ENCODE data around the gene ZACN.
"Not testable (repeated sequence)": the region's sequence is repeated elsewhere in the genome, so short reads cannot be mapped to it uniquely, and the experiment has no call there.

The ZACN gene

DNA sequence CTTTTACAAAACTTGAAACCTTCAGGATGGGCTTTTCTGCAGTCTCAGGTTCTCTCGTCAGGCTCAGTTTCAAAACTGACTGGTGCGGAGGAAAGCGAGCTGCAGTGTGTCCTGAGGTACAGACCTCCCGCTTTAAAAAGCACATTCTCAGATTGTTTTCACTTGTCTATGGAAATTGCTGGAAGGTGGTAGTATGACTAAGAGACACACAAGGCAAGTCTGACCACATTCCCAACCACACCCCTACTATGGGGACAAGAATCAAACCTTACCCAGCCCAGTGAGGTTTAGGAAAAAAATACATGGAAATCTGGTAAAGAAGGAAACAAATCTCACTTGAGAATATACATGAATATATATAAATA lies 24.9 kb upstream of the ZACN start:
- no peak for DNase-seq (ENCODE audit: low spot score)

DNA sequence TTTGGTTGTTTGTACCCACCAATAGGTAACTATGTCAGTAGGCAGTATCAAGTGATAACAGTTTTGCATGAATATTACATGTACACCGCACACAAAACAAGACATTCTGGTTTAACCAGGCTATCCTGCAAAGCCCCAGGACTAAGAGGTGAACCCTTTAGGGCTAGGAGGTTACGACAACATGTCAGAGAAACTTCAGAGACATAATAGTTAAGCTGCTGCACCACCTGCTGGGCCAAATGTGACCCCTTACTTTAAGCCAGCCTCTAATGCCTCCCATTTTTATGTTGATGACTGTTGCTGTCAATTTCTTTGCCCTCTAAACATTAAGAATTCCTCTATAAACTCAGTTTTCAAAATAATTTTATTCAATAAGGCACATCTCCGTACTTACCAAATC lies 22.1 kb upstream of the ZACN start:
- DNase-seq (ENCODE audit: low spot score) = no peak

DNA sequence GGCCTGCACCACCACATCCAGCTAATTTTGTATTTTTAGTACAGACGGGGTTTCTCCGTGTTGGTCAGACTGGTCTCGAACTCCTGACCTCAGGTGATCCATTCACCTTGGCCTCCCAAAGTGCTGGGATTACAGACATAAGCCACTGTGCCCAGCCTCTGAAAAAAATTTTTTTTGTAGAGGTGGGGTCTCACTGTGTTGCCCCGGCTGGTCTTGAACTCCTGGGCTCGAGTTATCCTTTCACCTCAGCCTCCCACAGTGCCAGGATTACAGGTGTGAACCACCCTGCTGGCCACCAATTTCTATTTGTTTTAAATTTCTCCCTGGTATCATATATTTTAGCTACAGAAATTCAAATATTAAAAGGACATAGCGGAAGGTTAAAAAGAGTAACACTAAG lies 20.7 kb upstream of the ZACN start:
- not testable (repeated sequence) for DNase-seq (ENCODE audit: low spot score)

DNA sequence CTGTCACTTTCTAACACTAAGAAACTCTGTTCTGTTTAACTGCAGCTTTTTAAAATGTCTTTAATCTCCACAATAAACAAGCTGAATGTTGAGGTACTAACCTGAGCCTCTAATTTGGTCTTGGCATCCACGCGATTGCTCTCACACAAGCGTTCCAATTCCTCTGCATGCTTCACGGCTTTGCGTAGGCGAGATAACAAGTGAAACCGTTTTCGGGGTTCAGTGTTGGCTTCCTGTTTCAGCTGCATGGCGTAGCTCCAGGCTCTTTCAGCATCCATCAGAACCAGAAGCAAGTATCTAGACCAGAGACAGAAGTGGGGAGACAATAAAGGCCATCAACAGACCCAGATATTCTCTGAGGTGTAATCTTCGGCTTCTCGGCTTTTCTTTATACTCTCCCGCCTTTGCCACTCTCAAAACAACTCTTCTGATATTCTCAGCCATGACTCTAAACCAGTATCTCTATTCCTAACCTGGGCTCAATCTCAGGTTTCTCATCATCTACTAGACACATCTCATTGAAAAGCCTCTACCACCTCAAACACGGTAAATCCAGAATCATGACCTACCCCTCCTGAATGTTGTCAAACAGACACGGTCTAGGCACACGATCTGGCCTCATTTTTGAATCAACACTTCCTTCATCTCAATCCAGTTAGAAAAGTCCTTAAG lies 15.0 kb upstream of the ZACN start:
- DNase-seq (ENCODE audit: low spot score) = no peak

DNA sequence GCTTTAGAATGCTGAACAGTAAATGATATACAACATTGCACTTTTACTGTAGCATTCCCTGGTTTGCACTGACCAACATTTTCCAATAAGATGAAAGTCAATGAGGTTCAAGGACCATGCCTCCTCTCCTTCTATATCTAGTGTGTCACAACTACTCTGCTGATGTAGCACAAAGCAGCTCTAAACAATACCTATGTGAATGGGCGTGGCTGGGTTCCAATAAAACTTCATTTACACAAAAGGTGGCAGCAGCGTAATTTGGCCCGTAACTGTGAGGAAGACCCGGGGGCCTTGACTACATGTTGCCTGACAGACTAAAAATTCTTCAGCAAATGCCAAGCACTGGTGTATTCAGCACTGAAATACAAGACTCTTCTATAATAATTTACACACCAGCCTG lies 13.2 kb upstream of the ZACN start:
- DNase-seq (ENCODE audit: low spot score) = no peak

DNA sequence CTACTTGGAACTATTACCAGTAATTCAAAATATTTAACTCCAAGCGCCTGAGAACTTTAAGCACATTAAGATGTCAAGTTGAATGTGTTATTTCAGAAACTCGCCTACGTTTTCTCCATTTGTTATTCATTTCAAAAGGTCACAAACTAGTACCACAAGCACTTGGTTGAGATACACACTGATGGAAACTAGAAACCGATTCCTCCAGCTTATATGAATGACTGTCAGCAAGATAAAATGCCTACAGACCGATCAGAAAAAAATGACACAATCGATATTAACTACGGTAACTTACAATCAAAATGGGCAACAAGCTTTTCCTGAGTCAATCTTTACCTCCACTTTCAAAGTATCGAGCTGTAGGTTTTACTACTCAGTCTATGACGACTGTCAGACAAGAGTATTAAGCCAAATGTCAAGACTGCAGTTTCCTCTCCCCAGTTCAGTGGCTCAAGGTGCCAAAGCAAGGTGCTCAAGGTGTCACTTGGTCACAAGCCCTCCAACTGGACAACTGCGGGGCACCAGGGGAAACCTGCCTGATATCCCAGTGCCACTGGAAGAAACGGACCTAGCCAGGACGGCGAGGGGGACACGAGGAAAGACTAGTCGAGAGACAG lies 7.3 kb upstream of the ZACN start:
- DNase-seq (ENCODE audit: low spot score) = no peak

DNA sequence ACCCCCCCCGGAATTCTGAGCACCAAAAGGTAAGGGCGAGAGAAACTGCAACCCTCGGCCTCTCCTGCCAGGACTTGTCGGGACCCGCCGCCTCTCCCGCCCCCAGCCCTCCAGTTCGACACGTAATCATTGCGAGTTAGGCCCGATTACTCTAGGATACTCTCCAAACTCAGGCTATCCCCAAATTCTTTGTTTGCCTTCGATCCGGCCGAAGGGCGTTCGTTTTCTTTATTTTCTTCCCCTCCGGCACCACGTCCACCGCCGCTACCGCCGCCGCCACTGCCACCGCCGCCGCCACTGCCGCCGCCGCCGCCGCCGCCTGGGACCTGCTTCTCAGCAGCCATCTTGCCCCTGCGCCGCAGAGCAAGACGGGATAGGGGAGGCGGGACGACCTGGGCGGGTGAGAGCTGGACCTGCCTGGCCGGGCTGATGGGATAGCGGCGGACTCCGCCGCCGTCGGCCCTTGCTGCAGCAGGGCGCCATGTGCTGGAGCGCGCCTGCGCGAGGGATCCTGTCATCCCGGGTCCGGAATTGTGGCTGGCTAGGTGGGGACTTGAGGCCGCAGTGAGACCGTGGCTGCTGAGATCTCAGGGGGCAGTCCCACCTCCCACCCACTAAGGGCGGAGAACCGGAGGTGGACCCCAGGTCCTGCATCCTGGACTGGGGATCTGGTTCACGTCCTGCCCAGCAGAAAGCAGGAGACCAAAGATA lies 6.7 kb upstream of the ZACN start, which contains the start of gene SRP68:
SRP68 (minus strand) TSS at position 370 of the 711 bp plus-strand sequence; CDS start at position 344, 26 bp downstream.
- peak; percentile 95 for DNase-seq (ENCODE audit: low spot score)

DNA sequence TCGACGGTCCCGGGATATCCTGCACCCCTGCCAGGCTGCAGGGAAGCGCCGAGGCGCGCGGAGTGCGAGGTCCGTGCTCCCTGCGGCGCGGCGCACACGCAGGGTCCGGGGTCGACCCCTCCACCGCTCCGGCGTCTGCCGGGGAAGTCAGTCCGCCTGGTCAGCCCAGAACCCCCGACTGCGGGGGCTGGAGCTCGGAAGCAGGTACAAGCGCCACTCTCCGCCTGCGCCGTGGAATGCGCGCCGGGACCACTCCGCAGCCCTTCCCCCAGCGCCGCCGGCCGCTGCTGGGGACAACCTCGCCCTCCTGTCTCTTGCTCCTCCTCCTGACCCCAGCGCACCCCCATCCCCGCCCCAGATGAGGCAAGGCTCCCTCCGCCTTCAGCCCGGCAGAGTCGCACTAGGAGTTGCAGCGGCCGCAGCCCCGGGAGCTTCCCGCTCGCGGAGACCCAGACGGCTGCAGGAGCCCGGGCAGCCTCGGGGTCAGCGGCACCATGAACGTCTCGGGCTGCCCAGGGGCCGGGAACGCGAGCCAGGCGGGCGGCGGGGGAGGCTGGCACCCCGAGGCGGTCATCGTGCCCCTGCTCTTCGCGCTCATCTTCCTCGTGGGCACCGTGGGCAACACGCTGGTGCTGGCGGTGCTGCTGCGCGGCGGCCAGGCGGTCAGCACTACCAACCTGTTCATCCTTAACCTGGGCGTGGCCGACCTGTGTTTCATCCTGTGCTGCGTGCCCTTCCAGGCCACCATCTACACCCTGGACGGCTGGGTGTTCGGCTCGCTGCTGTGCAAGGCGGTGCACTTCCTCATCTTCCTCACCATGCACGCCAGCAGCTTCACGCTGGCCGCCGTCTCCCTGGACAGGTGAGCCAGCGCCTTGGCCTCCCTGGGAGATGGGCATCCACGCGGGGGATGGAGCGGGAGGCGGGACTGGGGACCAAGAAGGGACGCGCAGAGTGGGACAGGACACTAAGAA lies 4.3 kb upstream of the ZACN start, which contains the start of gene GALR2:
GALR2 (plus strand) TSS at position 392 of the 974 bp plus-strand sequence; CDS start at position 495, 103 bp downstream.
- DNase-seq (ENCODE audit: low spot score) = no peak

DNA sequence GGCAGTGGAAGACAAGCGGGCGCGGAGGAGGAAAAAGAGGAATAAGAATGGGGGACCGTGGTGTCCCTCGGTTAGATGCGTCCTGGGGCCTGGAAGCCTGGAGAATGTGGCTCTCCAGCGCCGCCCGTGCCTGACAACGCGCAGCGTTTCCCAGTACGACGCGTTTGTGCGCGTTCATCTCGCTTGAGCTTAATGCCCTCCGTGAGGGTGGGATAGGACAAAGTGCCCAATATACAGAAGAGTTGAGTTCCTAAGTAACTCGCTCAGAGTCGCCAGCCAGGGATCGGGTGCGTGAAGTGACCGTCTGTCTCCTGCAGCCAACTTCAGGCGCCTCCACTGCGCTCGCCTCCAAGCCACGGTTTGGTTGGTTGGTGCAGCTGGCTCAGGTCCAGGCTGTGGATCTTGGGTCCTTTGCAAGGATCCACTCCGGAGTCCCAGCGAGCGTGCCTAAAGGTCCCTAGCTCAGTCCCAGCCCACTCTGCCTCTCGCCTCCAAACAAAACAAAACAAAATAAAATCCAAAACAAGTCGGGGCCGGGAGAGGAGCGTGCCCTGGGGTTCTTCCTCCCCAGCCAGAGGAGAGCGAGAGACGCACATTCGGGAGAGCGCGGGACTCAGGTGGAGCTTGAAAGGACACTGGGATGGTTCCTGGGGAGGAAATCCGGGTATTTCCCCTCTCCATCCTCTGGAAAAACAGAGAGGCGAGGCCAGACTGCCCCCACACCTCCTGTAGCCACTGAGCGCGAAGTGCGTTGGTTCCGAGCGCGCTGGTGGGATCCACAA lies 3.4 kb upstream of the ZACN start:
- DNase-seq (ENCODE audit: low spot score) = no peak

DNA sequence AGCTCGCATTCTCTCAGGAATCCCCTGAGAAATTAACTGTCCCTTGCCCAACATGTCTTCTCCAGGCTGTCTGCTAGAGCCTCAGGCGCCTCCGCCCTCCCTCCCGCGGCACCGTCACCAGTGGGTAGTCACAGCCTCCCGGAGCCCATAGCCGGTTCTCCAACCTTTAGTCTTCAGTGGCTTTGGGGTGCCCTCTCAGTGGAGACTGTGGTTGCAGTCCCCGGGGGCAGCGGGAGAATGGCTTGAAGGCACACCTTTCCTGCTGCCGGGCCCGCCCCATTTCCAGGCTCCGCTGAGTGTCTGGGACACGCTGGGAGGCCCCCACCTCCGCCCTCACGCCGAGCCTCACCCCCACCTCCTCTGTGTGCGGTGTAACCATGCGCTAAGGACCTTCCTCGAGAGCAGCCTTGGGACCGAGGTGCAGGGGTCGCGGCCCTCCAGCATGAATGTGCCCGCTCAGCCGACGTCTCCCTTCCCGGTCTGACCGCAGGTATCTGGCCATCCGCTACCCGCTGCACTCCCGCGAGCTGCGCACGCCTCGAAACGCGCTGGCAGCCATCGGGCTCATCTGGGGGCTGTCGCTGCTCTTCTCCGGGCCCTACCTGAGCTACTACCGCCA lies 2.7 kb upstream of the ZACN start:
- no peak for DNase-seq (ENCODE audit: low spot score)

DNA sequence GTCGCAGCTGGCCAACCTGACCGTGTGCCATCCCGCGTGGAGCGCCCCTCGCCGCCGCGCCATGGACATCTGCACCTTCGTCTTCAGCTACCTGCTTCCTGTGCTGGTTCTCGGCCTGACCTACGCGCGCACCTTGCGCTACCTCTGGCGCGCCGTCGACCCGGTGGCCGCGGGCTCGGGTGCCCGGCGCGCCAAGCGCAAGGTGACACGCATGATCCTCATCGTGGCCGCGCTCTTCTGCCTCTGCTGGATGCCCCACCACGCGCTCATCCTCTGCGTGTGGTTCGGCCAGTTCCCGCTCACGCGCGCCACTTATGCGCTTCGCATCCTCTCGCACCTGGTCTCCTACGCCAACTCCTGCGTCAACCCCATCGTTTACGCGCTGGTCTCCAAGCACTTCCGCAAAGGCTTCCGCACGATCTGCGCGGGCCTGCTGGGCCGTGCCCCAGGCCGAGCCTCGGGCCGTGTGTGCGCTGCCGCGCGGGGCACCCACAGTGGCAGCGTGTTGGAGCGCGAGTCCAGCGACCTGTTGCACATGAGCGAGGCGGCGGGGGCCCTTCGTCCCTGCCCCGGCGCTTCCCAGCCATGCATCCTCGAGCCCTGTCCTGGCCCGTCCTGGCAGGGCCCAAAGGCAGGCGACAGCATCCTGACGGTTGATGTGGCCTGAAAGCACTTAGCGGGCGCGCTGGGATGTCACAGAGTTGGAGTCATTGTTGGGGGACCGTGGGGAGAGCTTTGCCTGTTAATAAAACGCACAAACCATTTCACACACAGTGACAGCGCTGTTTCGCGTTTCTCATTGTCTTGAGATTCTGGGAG lies 2.0 kb upstream of the ZACN start:
- no peak for DNase-seq (ENCODE audit: low spot score)

DNA sequence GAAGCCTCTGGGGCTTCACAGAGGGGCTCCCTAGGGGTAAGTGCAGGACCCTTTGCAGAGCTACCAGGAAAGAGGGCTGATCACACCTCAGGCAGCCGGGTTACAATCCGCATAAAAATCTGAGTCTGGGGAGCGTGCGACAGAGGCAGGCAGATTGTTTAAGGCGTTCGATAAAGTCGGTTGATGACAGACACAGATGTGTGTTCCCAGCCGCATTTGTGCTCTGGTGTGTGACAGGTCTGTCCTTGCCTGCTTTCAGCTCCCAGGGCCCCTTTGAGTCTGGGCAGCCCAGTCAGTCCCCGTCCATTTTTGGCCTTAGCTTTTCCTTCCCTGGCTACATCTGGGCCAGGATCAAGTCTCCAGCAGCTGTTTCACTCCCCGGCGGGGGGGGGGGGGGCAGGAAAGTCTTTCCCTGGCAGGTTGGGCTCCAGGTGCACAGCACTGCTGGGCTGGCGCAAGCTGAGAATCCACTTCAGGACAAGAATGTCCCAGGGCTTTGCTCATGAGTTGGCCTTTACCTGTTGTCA lies 1.3 kb upstream of the ZACN start:
- DNase-seq (ENCODE audit: low spot score) = no peak

DNA sequence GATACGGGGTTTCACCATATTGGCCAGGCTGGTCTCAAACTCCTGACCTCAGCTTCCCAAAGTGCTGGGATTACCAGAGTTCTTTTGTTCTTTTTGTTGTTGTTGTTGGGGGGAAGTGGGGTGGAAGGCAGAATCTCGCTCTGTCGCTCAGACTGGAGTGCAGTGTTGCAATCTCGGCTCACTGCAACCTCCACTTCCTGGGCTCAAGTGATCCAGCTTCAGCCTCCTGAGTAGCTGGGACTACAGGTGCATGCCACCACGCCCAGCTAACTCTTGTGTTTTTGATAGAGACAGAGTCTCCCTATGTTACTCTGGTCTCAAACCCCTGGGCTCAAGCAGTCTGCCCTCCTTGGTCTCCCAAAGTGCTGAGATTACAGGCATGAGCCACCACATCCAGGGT lies 612 bp upstream of the ZACN start:
- DNase-seq (ENCODE audit: low spot score) = not testable (repeated sequence)

DNA sequence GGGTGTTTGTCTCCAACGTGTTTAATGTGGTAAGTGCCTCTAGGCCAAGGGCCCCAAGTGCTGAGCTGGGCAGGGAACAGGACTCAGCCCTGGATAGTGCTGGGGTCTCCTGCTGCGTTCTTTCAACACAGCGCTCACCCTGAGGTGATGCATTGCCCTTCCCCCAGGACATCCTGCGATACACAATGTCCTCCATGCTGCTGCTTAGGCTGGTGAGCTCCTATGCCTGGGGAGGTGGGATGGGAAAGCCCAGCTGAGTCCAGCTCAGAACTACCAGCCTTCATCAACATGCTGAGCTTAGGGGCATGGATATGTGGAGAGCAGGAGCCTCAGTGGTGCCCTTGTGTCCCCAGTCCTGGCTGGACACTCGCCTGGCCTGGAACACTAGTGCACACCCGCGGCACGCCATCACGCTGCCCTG lies 563 bp downstream of the ZACN start:
- no peak for DNase-seq (ENCODE audit: low spot score)

DNA sequence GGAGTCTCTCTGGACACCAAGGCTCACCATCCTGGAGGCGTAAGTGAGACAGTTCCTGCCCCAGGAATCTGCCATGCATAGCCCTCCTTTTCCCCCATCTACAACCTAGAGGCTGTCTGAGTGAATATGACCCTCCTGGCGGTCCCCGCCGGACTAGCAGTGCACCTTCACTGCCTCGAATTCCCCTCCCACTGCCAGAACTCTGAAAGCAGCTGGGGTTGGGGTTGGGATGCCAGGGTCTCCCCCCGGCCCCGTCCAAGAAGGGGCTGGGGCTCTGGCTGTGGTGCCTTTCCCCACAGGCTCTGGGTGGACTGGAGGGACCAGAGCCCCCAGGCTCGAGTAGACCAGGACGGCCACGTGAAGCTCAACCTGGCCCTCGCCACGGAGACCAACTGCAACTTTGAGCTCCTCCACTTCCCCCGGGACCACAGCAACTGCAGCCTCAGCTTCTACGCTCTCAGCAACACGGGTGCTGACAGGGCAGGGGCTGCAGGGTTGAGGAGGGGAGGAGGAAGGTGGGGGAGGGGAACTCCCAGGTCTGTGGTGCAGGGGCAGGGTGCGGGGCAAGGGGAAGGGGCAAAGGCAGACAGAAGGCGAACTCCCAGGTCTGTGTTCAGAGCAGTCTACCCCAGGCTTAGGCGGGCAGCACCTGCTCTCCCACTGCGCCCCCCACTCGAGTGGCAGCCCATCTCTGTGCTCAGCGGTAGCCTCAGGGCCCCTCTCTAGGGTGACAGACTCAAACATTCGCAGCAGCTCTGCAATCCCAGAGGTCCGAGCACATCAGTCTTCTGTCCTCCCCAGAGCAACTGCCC lies 1.2 kb downstream of the ZACN start:
- no peak for DNase-seq (ENCODE audit: low spot score)

DNA sequence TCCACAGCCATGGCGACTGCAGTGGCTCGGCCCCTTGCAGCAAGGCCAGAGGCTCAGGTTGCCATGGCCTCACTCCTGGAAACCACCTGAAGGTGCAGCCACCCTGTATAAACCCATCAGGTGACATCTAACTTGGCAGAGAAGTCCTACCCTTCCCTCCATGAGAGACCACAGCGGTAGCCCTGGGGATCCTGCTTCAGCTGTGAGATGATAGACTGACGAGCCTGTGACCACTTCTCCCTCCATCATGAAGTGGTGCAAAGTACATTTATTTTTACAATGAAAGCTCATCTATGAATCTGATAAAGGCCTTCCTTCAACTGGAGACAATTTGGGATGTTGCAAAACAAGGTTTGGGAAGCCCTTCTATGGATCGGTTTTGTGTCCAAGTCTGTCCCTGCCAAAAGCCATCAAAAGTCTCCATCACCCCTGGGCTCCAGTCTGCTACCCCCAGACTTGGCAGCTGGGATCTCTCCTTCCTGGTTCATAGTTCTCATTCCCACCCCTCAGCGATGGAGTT lies 1.8 kb downstream of the ZACN start:
- no peak for DNase-seq (ENCODE audit: low spot score)

DNA sequence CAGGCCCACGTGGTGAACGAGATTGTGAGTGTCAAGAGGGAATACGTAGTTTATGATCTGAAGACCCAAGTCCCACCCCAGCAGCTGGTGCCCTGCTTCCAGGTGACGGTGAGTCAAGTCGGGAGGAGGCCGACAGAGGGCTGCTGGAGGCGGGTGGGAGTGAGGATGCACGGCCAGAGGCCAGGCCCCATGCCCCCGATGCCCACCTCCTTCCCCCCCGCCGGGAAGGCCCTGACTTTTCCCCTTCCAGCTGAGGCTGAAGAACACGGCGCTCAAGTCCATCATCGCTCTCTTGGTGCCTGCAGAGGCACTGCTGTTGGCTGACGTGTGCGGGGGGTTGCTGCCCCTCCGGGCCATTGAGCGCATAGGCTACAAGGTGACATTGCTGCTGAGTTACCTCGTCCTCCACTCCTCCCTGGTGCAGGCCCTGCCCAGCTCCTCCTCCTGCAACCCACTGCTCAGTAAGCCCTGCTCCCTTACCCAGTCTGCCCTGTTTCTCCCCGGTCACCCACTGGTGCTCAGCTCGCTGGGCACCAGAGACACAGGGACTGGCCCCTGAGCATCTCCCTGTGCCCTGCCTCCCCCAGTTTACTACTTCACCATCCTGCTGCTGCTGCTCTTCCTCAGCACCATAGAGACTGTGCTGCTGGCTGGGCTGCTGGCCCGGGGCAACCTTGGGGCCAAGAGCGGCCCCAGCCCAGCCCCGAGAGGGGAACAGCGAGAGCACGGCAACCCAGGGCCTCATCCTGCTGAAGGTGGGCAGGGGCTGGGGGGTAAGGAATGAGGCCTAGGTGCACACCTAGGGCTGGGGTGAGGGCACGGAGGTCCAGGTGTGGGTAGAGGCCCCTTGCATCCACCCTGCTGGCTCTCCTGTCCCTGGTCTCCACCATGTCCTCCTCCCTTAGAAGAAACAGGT lies 2.6 kb downstream of the ZACN start:
- DNase-seq (ENCODE audit: low spot score) = no peak
